ENCODE data around the gene CPSF4.

- no peak for TF ChIP-seq POLR2A (IDR thresholded peaks at IDR 0.05; ENCODE audit: extremely low read depth, insufficient read length)
- TF ChIP-seq CTCF (IDR thresholded peaks at IDR 0.05; ENCODE audit: low read depth, low read length), result no peak
- no peak for TF ChIP-seq MYC (IDR thresholded peaks at IDR 0.05; ENCODE audit: low read depth, low read length)
Observed at GRCh38 chr7:99457650-99458493, 19.1 kb downstream of the CPSF4 start.
